GM12865 (cell line): Measurements from ENCODE around the gene MMP21.

ENCODE experiments used
- DNase-seq: peaks from one replicate; pipeline ENCODE4 v3.0.0; 2010; ENCODE audit warnings: low read depth
- H3K4me3 ChIP-seq: 2 replicates; pipeline ENCODE4 v1.5.1; 2011; ENCODE audit warnings: mild to moderate bottlenecking, low read depth, low read length, control low read depth
- TF ChIP-seq, protein P1 (sequence below): IDR thresholded peaks from 2 replicates; pipeline ENCODE4 v1.5.1; 2011; ENCODE audit warnings: low read length, control low read depth, low read depth, inconsistent platforms; ENCODE audit not compliant: insufficient read depth; ENCODE audit errors: missing control alignments

The MMP21 gene

DNA sequence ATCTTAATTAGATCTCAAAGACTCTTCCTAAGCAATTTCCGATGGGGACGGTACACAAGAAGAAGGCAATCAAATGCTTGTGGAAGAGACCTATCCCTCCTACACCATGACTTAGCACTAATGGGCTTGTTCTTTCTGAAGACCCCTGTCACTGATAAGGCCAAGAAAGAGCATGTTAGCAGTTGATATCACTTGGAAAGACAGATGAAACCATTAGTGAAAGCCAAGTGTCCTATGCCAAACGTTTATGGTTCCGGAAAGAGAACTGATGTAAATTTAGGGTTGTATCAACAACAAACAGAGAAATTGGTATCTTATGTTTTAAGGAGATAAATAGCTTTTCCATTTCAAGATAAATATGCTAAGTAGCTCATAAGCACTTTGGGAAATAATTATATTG lies 40.9 kb upstream of the MMP21 start:
- no peak for DNase-seq
- H3K4me3 ChIP-seq: no peak overlapping the region
- TF ChIP-seq, protein P1, sequence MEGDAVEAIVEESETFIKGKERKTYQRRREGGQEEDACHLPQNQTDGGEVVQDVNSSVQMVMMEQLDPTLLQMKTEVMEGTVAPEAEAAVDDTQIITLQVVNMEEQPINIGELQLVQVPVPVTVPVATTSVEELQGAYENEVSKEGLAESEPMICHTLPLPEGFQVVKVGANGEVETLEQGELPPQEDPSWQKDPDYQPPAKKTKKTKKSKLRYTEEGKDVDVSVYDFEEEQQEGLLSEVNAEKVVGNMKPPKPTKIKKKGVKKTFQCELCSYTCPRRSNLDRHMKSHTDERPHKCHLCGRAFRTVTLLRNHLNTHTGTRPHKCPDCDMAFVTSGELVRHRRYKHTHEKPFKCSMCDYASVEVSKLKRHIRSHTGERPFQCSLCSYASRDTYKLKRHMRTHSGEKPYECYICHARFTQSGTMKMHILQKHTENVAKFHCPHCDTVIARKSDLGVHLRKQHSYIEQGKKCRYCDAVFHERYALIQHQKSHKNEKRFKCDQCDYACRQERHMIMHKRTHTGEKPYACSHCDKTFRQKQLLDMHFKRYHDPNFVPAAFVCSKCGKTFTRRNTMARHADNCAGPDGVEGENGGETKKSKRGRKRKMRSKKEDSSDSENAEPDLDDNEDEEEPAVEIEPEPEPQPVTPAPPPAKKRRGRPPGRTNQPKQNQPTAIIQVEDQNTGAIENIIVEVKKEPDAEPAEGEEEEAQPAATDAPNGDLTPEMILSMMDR: no peak

DNA sequence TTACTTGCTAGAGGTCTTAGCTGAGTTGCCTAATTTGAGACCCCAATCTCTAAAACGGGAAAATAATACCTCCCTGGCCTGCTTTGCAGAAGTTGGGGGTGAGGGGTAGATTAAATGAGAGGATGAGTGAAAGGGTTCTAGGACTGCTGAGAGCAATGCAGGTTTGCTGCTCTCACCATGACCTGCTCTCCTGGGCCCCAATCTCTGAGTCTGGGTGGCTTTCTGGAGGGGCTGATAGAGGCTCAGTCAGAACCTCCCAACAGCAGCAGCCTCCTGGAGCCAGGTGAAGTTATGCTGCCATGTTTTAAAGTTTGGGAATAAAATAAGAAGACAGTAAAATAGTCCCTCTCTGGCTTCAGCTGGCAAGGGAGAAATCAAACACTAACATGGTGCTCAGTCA lies 40.1 kb upstream of the MMP21 start:
- no peak for DNase-seq
- no peak overlapping the region for H3K4me3 ChIP-seq
- TF ChIP-seq, protein P1: no peak

DNA sequence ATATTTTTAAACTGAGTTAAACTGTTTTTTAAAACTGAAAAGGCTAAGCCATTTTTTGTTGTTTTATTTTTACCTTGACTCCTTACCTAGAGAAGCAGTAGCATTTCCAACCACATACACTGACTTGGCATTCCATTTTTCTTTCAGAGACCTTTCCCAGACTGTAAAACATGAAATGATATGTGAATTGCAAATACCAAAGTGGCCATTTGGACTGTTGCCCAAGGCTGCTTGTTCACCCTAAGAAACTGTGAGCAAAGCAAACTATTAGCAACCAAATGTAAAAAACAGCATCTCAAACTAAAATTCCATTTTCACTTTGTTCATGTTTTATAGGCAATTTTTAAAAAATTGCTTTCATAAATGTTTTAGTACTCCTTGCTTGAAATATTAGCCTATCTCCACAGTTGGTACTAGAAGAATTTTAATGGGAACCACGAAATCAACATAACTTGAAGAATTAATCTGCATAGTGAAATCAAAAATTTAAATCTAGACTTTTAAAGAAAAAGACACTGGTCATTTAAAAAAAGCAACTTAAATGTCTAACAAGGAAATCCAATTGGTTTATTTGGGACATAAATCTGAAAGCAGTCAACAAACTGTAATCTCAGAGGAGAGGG lies 36.6 kb upstream of the MMP21 start:
- DNase-seq: no peak
- H3K4me3 ChIP-seq: no peak overlapping the region
- TF ChIP-seq, protein P1: no peak

DNA sequence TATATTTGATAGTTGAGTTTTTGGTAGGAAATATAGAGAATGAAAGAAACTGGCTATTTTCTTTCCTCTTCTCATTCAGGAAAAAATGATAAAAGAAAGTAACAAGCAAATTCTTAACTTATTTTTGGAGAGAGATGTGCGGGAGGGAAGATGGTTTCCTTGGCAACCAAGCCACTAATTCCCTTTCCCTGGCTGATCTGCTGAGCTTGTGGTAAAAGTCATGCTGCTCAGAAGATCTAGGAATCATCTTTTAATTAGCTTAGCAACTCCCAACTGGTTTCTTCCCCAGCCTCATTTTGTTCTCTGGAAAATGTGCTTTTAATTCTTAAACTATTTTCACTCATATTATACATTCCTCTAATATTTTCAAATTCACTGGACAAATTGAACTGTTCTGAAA lies 35.6 kb upstream of the MMP21 start:
- TF ChIP-seq, protein P1: no peak
- no peak overlapping the region for H3K4me3 ChIP-seq
- DNase-seq: no peak

DNA sequence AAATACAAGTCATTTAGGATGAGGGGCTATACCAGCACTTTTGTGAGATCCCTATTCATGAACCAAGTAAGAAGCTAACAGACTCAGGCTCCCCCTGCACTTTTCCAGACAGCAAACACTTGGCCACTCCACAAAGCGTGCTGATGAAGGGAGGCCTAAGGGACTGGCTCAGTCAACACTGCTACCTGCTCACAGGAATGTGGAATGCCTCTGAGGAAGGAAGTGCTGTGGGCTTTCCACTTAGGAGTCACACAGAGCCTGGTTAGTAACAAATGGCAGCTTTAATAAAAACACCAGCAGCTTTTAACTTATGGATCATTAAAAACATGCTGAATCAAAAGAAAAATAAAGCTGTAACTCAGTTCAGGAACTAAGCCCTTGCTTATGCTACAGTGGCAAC lies 32.4 kb upstream of the MMP21 start:
- TF ChIP-seq, protein P1: no peak
- no peak for DNase-seq

DNA sequence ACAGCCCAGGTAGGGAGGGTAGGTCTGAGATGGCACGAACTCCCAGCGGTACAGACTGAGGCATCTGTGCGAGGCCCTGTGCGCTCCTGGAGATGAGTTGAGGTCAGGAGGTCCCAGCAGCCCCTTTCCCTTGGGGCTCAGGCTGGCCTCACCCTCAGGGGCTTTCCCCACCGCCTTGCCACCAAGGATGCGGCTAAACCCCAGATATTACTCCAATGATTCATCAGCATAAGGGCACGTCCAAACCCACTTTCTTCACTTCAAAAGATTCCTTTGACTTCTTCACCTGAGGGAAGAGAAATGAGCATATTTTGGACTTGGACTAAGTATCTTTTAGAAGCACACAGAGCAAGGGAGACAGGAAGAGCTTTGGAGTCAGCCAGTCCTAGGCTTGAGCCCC lies 27.1 kb upstream of the MMP21 start:
- TF ChIP-seq, protein P1: no peak
- DNase-seq: no peak
- no peak overlapping the region for H3K4me3 ChIP-seq

More for the DNA sequence above, 32.4 kb upstream of the MMP21 start:
- H3K4me3 ChIP-seq: no peak overlapping the region

DNA sequence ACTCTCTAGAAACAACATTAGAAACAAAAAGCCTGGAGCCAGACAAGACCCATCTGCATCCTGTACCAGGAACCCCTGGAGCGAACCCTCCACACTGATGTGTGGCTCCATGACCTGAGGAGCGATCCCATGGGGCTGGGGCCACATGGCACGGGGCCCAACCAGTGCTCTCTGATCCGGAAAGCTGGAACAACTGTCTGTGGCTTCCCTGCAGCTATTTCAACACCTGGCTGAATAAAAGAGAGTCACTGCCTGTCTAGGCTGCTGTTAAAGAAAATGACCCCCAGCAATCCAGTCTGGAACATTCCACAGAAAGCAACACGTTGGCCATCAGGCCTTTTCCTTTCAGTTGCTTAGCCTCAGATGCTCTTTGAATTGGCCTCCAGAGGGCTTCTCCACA lies 26.5 kb upstream of the MMP21 start:
- TF ChIP-seq, protein P1: no peak
- no peak overlapping the region for H3K4me3 ChIP-seq
- DNase-seq: no peak
